ENCODE data around the gene SH3GL1. TPM values are rescaled to one million over a fixed set of nuclear protein-coding genes. Genes with fewer than 3 reads are reported as not detected.

Gene SH3GL1
- total and polyA plus RNA-seq, 9 of the 15 experiments (the other 6 are each of a cell fraction or from before 2014, with no cell fraction given), result 1.7 to 75.3 (median 25.7) TPM

- peak overlapping the region; percentile 93 for H3K4me2 ChIP-seq (ENCODE audit: insufficient read depth, low read length)
- FAIRE-seq, result no peak
- TF ChIP-seq, protein P1, sequence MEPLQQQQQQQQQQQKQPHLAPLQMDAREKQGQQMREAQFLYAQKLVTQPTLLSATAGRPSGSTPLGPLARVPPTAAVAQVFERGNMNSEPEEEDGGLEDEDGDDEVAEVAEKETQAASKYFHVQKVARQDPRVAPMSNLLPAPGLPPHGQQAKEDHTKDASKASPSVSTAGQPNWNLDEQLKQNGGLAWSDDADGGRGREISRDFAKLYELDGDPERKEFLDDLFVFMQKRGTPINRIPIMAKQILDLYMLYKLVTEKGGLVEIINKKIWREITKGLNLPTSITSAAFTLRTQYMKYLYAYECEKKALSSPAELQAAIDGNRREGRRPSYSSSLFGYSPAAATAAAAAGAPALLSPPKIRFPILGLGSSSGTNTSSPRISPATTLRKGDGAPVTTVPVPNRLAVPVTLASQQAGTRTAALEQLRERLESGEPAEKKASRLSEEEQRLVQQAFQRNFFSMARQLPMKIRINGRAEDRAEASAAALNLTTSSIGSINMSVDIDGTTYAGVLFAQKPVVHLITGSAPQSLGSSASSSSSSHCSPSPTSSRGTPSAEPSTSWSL (CRISPR knock-in tag; IDR thresholded peaks at IDR 0.05; ENCODE audit: borderline replicate concordance), result no peak
- TF ChIP-seq JUNB (CRISPR knock-in tag; conservative IDR thresholded peaks at IDR 0.05) (0 out of 2 replicates have a peak, but pooled peaks have one; percentile 24), CREM (IDR thresholded peaks at IDR 0.05; ENCODE audit: low read depth) (peak; percentile 84), AFF4 (CRISPR knock-in tag; IDR thresholded peaks at IDR 0.05) (0 out of 2 replicates have a peak, but pooled peaks have one; percentile 33), ZBTB2 (IDR thresholded peaks at IDR 0.05) (peak; percentile 95), L3MBTL2 (IDR thresholded peaks at IDR 0.05) (peak; percentile 95), JUN (IDR thresholded peaks at IDR 0.05; ENCODE audit: borderline replicate concordance, low read depth, low read length) (peak; percentile 42; the same call in 1 of the 2 replicates), JUN (CRISPR knock-in tag; IDR thresholded peaks at IDR 0.05; ENCODE audit: borderline replicate concordance) (no peak), KDM5B (IDR thresholded peaks at IDR 0.05; ENCODE audit: insufficient replicate concordance, low read depth, low read length) (peak; percentile 81), NRF1 (conservative IDR thresholded peaks at IDR 0.05 in 1 of 2, IDR thresholded peaks at IDR 0.05 in 1 of 2) (peak; percentile 95 to 96)
- TF ChIP-seq, protein P2, sequence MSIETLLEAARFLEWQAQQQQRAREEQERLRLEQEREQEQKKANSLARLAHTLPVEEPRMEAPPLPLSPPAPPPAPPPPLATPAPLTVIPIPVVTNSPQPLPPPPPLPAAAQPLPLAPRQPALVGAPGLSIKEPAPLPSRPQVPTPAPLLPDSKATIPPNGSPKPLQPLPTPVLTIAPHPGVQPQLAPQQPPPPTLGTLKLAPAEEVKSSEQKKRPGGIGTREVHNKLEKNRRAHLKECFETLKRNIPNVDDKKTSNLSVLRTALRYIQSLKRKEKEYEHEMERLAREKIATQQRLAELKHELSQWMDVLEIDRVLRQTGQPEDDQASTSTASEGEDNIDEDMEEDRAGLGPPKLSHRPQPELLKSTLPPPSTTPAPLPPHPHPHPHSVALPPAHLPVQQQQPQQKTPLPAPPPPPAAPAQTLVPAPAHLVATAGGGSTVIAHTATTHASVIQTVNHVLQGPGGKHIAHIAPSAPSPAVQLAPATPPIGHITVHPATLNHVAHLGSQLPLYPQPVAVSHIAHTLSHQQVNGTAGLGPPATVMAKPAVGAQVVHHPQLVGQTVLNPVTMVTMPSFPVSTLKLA (conservative IDR thresholded peaks at IDR 0.05), result peak; percentile 84 to 94
Observed at GRCh38 chr19:4328243-4328990, 71.9 kb downstream of the SH3GL1 start.

More at GRCh38 chr19:4328243-4328990, 71.9 kb downstream of the SH3GL1 start:
- DNase-seq (ENCODE audit: extremely low read depth in 1 of 4, low spot score in 3 of 4) (peak; percentile 95 to 97 (median 96)), ATAC-seq (peak; percentile 82)
- H3K27ac ChIP-seq (ENCODE audit: extremely low read depth, low read depth, low read length), result peak overlapping the region; percentile 84
- ChIA-PET CTCF (ENCODE audit: low intra/inter-chr PET ratio) (no interaction called here), POLR2A (interaction anchor here (0.8 to 1.4 kb wide), 4 partner anchors 9 to 47 kb away, joined by 4 to 7 read pairs (median 6); partner anchors contain the start of gene MPND)
- H3K79me2 ChIP-seq (ENCODE audit: control insufficient read depth, insufficient read depth, low read length), result peaks cover 19% of the 10 kb centered on the region
- H3K9me3 ChIP-seq (replicated peaks; ENCODE audit: control insufficient read depth, insufficient read depth, low read depth, low read length), result no peaks in the 10 kb centered on the region
- intact Hi-C loops (cut with micrococcal nuclease), result no loop called here
- H2AFZ ChIP-seq (ENCODE audit: low read depth, low read length), result peak overlapping the region; percentile 95
- WGBS (ENCODE audit: insufficient coverage, low coverage, missing lambda C conversion rate), result under 1% methylated on average over 44 of the region's 49 CpGs
- peak overlapping the region; percentile 74 for H3K4me3 ChIP-seq
- H4K20me1 ChIP-seq (replicated peaks; ENCODE audit: control insufficient read depth, insufficient read depth, low read length), result peaks cover 7% of the 10 kb centered on the region; the same call in 1 of the 2 replicates
- in situ Hi-C loops (cut with MboI), result no loop called here
- no TSS peak for BruUV-seq (replicated peaks)
- H3K4me1 ChIP-seq (replicated peaks in 1 of 2; ENCODE audit: control insufficient read depth in 2 of 2, insufficient read depth in 2 of 2, low read length in 2 of 2), result peaks cover 2 to 47% of the 10 kb centered on the region in 2 experiments; a peak in 3 of 5 replicates
- H3K9ac ChIP-seq (ENCODE audit: insufficient read depth in 1 of 2, low read depth in 2 of 2, low read length in 2 of 2), result peak overlapping the region; percentile 79 to 99
- no peaks in the 10 kb centered on the region for H3K9me1 ChIP-seq (ENCODE audit: control insufficient read depth, insufficient read depth, low read length)
- H3K36me3 ChIP-seq (ENCODE audit: control insufficient read depth, insufficient read depth, low read length), result peaks cover 4% of the 10 kb centered on the region
- no peaks in the 10 kb centered on the region; a peak in 1 of 5 replicates for H3K27me3 ChIP-seq (ENCODE audit: control insufficient read depth in 2 of 2, insufficient read depth in 2 of 2, low read length in 2 of 2)

All from K562 (cell line).